ENCODE measurements around the gene CCDC9. TPM values are rescaled to one million over a fixed set of nuclear protein-coding genes. Genes with fewer than 3 reads are reported as not detected.

Gene CCDC9
- total and polyA plus RNA-seq, 4 donors: 1.4 to 8.1 (median 5.4) TPM

- H3K4me3 ChIP-seq (ENCODE audit: low read depth in 1 of 3, low read length in 3 of 3): no peak overlapping the region
- H3K27ac ChIP-seq (ENCODE audit: low read depth in 1 of 2, low read length in 2 of 2): no peak overlapping the region
- H3K9ac ChIP-seq (ENCODE audit: low read depth in 1 of 2, low read length in 2 of 2): no peak overlapping the region
- 60% methylated on average over 14 of the region's 14 CpGs for WGBS
- H3K9me3 ChIP-seq (ENCODE audit: control insufficient read depth in 4 of 4, low read length in 3 of 4): no peaks in the 10 kb centered on the region
- no peaks in the 10 kb centered on the region for H3K27me3 ChIP-seq (ENCODE audit: control insufficient read depth in 4 of 4, insufficient read depth in 4 of 4, low read length in 3 of 4)
- H3K36me3 ChIP-seq (ENCODE audit: control insufficient read depth in 4 of 4, insufficient read depth in 3 of 4, low read depth in 1 of 4, low read length in 3 of 4): peaks cover 18 to 59% (median 27%) of the 10 kb centered on the region in 4 donors
- no peak for DNase-seq (ENCODE audit: low spot score)
- TF ChIP-seq HNF4A (conservative IDR thresholded peaks at IDR 0.05) (peak; percentile 11 to 29), RXRA (IDR thresholded peaks at IDR 0.05) (peak in 1 of 2 donors; percentile 15), FOXA1 (IDR thresholded peaks at IDR 0.05) (no peak), REST (IDR thresholded peaks at IDR 0.05) (peak; percentile 48), SP1 (IDR thresholded peaks at IDR 0.05) (peak; percentile 41), YY1 (IDR thresholded peaks at IDR 0.05) (peak; percentile 23), EGR1 (IDR thresholded peaks at IDR 0.05; ENCODE audit: low read depth in 2 of 2) (no peak)
- H3K4me1 ChIP-seq (ENCODE audit: control insufficient read depth in 4 of 4, insufficient read depth in 4 of 4, low read length in 3 of 4): peaks cover 0 to 5% (median 0%) of the 10 kb centered on the region in 4 donors
Measured at GRCh38 chr19:47267350-47267759, 11.0 kb downstream of the CCDC9 start.

GRCh38 chr19:47268028-47268427, 11.7 kb downstream of the CCDC9 start:
- peaks cover 14 to 52% (median 25%) of the 10 kb centered on the region in 4 donors for H3K36me3 ChIP-seq (ENCODE audit: control insufficient read depth in 4 of 4, insufficient read depth in 3 of 4, low read depth in 1 of 4, low read length in 3 of 4)
- no peaks in the 10 kb centered on the region for H3K27me3 ChIP-seq (ENCODE audit: control insufficient read depth in 4 of 4, insufficient read depth in 4 of 4, low read length in 3 of 4)
- peaks cover 0 to 7% (median 3%) of the 10 kb centered on the region in 4 donors for H3K4me1 ChIP-seq (ENCODE audit: control insufficient read depth in 4 of 4, insufficient read depth in 4 of 4, low read length in 3 of 4)
- DNase-seq (ENCODE audit: low spot score): no peak
- no peak overlapping the region for H3K27ac ChIP-seq (ENCODE audit: low read depth in 1 of 2, low read length in 2 of 2)
- no peaks in the 10 kb centered on the region for H3K9me3 ChIP-seq (ENCODE audit: control insufficient read depth in 4 of 4, low read length in 3 of 4)
- no peak overlapping the region for H3K9ac ChIP-seq (ENCODE audit: low read depth in 1 of 2, low read length in 2 of 2)
- 80% methylated on average over 6 of the region's 6 CpGs for WGBS
- no peak overlapping the region for H3K4me3 ChIP-seq (ENCODE audit: low read depth in 1 of 3, low read length in 3 of 3)
- no peak for TF ChIP-seq ATF3 (IDR thresholded peaks at IDR 0.05)
- no peak for TF ChIP-seq HNF4A (conservative IDR thresholded peaks at IDR 0.05)
- no peak for TF ChIP-seq MAX (IDR thresholded peaks at IDR 0.05)
- no peak for TF ChIP-seq SP1 (IDR thresholded peaks at IDR 0.05)
- TF ChIP-seq REST (IDR thresholded peaks at IDR 0.05): no peak
- no peak for TF ChIP-seq RXRA (IDR thresholded peaks at IDR 0.05)
- TF ChIP-seq HNF4G (IDR thresholded peaks at IDR 0.05): no peak
- TF ChIP-seq ZBTB33 (IDR thresholded peaks at IDR 0.05): no peak
- no peak for TF ChIP-seq JUND (IDR thresholded peaks at IDR 0.05)
- no peak for TF ChIP-seq NR2F2 (IDR thresholded peaks at IDR 0.05)
- TF ChIP-seq YY1 (IDR thresholded peaks at IDR 0.05): no peak
